CD4-positive, alpha-beta T cell treated with Interleukin-10 for 1 hour (primary cell): Measurements from ENCODE around the gene TDRD6.

Source experiments
- DNase-seq: peaks from one replicate; pipeline ENCODE4 v3.0.0-alpha.2; 2020

Gene TDRD6

GRCh38 chr6:46748940-46749503 is 61.3 kb downstream of the TDRD6 start:
- no peak for DNase-seq

- no peak for DNase-seq
These were observed 62.0 kb downstream of the TDRD6 start for GRCh38 chr6:46749731-46750130.

- no peak for DNase-seq
These were observed 64.0 kb downstream of the TDRD6 start for GRCh38 chr6:46751658-46752057.
